Astrocyte of the cerebellum (primary cell): ENCODE measurements around the gene AQP7.

Experiments
- DNase-seq: peaks from one replicate; pipeline ENCODE4 v3.0.0-alpha.2; 2011; ENCODE audit warnings: low read depth
- H3K4me3 ChIP-seq: 2 replicates; pipeline ENCODE4 v1.5.1; 2011; ENCODE audit warnings: mild to moderate bottlenecking, low read depth, low read length, moderate library complexity
- CTCF ChIP-seq: IDR thresholded peaks from 2 replicates; pipeline ENCODE4 v1.5.1; 2012; ENCODE audit warnings: low read length, low read depth, moderate library complexity, mild to moderate bottlenecking; ENCODE audit errors: missing control alignments
- in situ Hi-C: cut with HindIII; loops from 2 replicates; pipeline ENCODE4 v1.10.0; 2017; ENCODE audit warnings: low sequenced_read_pairs

AQP7 gene

DNA sequence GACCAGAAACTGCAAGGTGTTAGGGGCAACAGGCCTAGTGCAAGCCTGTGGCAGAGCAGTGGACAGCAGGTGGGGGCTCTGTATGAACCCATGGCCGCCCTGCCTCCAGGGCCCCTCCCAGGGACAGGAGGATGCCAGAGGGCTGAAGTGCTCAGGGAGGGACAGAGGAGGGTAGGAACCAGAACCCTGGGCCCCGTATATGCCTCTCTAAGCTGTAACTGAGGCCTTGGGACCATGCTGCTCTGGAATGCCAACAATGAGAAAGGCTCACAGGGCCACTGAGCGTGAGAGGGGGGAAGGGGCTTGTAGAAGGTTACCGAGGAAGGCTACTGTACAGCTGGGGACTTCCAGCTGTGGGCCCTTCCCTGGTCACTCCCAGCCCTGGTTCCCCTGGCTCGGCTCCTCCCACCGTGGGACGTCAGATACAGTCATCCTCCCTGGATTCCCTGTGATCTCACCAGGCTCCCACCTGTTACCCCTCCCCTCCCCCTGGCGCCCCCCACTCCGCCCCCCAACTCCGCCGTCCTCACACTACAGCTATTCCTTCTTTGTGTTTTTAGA, 21.1 kb downstream of the AQP7 start:
- TF ChIP-seq CTCF = no peak
- H3K4me3 ChIP-seq = no peak overlapping the region
- in situ Hi-C loops = no loop called here
- DNase-seq = no peak

- TF ChIP-seq CTCF = no peak
- DNase-seq = no peak
- no peak overlapping the region for H3K4me3 ChIP-seq
- in situ Hi-C loops = no loop called here
Measured at GRCh38 chr9:33380390-33381094, 21.8 kb downstream of the AQP7 start.

DNA sequence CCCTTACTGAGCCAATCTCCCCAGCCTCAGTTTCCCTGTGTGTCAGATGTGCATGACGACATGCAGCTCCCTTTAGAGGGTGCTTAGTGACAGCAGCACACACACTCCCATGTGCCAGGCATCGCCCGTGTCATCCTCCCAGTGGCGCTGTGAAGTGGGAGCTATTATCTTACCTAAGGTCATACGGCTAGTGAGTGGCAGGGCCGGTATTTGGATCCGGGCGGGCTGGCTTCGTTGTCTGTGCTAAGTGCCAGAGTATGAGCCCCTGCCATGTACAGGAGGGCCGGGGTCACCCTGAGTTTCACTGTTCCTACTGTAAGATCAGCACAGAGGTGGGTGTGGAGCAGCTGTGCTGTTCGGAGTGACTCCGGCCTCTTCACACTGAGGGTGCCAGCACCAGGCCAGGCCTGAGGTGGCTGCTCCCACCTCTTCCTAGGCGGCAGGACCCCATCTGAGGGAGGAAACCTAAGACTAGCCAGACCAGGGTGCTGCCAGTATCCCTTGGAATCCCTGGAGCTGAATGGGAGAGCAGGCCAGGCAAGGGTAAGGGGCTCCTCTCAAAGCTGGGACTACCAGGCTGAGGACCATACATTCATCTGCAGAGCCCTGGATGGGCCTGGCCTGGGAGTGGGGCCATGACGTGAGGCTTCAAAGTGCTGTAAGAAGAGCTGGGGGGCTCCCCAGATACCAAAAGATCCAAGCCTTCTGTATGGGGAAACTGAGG, 22.5 kb downstream of the AQP7 start:
- TF ChIP-seq CTCF = no peak
- in situ Hi-C loops = no loop called here
- DNase-seq = no peak
- no peak overlapping the region for H3K4me3 ChIP-seq

DNA sequence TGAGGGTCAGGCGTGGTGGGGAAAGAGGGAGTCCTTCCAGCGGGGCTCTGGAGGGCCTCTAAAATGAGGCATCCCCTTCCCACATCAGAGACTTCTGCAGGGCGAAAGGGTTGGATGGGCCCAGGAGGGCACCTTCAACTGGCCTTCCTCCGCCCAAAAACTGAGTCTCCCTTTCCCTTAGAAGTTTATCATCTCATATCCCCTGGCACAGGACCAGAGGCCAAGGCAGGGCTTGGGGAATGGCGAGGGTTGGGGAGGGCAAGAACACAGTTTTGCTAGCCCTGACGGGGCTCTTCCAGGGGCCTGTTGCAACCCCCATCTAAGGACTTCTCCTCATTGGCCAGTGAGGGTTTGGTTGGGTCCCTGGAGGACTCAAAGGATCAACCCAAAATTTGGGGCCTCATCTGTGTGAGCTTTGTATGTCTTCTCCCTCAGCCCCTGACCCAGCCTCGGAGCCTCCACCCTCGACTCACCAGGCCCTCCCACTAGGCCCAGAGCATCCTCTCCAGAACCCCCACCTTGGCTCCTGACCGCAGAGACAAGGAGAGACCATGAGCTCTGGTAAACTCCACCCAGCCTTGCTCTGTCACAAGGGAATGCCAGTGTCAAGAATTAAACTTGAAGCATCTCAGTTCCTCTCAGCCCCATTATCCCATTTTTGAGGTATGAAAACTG, 24.1 kb downstream of the AQP7 start:
- TF ChIP-seq CTCF = no peak
- H3K4me3 ChIP-seq = no peak overlapping the region
- DNase-seq = no peak
- in situ Hi-C loops = no loop called here

- in situ Hi-C loops = no loop called here
- DNase-seq = no peak
- no peak overlapping the region for H3K4me3 ChIP-seq
- no peak for TF ChIP-seq CTCF
Measured at GRCh38 chr9:33377089-33377715, 25.2 kb downstream of the AQP7 start.

GRCh38 chr9:33375841-33376321, 26.5 kb downstream of the AQP7 start:
- H3K4me3 ChIP-seq = no peak overlapping the region
- in situ Hi-C loops = no loop called here
- no peak for DNase-seq
- TF ChIP-seq CTCF = no peak
